LNCaP clone FGC (cell line): Measurements from ENCODE around the gene MED10.
A peak's percentile ranks its signal among the peaks of the same experiment; 100 is the strongest.

Source experiments
- DNase-seq: peaks from one replicate; pipeline ENCODE4 v3.0.0-alpha.2; 2011; ENCODE audit warnings: low read depth
- H3K4me3 ChIP-seq: 2 replicates; pipeline ENCODE4 v1.5.1; 2011; ENCODE audit warnings: mild to moderate bottlenecking, low read depth, low read length, control low read depth
- CTCF ChIP-seq: IDR thresholded peaks from 2 replicates; pipeline ENCODE4 v1.5.1; 2012; ENCODE audit warnings: mild to moderate bottlenecking; ENCODE audit not compliant: control insufficient read depth, insufficient read depth; ENCODE audit errors: extremely low read depth

The MED10 gene

DNA sequence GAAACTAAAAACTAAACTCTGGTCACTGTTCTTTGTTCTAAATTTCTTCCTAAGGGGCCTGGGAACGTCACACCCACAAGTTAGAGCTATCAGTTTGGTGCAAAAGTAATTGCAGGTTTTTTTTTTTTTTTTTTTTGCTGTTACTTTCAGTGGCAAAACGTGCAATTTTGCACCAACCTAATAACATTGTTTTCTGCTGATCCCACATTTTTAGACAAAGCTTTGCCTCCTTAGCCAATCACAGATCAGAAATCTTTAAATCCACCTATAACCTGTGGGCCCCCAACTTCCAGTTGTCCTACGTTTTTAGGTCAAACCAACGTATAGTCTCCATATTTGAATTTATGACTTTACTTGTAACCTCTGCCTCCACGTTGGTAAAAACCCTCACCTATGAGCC lies 11.1 kb upstream of the MED10 start:
- TF ChIP-seq CTCF = no peak
- no peak for DNase-seq
- H3K4me3 ChIP-seq = no peak overlapping the region

- no peak overlapping the region for H3K4me3 ChIP-seq
- no peak for DNase-seq
- no peak for TF ChIP-seq CTCF
Measured at GRCh38 chr5:6387970-6388369, 9.6 kb upstream of the MED10 start.

DNA sequence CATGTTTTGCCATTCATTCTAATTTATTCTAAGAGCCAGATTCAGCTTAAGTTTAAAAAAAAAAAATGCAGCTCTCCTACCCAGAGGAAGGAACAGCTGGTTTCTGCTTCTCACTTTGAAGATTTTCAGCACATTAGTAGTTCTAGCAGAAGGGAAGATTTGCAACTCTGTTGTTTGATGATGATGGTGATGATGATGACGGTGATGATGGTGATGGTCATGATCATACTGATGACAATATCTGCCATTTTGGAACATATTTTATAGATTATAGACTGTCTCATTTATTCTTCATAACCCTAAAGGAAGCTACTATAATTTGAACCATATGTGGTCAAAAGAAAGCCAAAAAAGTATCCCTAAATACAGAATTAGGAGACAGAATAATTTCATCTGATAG lies 7.9 kb upstream of the MED10 start:
- no peak for DNase-seq
- no peak for TF ChIP-seq CTCF
- no peak overlapping the region for H3K4me3 ChIP-seq

DNA sequence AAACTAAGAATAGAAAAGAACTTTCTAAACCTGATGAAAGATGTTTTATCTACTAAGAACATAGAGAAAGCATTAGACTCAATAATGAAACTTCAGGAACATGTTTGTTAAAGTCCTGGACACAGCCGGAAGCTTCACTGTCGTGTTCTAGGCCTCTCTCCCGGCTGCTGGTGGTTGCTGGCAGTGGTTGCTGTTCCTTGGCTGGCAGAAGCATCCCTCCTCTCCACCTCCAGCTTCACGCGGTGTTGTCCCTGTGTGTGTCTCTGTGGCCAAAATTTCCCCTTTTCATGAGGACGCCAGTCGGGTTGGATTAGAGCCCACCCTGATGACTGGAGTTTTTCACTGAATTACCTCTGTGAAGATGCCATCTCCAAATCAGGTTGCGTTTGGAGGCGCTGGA lies 6.5 kb upstream of the MED10 start:
- no peak for DNase-seq
- H3K4me3 ChIP-seq = no peak overlapping the region
- TF ChIP-seq CTCF = no peak

DNA sequence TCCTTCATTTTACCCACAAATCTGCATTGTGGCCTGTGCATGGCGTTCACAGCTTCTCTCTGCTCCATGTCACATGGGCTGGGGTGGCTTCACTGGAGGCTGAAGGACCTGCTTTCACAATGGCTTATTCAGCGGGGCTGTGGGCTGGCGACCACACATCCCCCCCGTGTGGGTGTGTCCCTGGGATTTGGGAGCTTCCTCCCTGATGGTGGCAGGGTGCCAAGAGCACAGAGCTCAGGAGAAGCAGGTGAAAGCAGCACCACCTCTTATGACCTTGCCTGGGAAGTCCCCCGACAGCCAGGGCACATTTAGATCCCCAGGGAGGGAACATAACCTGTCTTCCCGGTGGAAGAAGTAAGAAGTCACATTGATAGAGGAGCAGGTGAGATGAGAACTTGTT lies 5.0 kb upstream of the MED10 start:
- TF ChIP-seq CTCF = no peak
- no peak for DNase-seq
- H3K4me3 ChIP-seq = no peak overlapping the region

GRCh38 chr5:6379246-6379645 lies 899 bp upstream of the MED10 start:
- no peak for DNase-seq
- peak overlapping the region; percentile 95 for H3K4me3 ChIP-seq
- TF ChIP-seq CTCF = no peak

DNA sequence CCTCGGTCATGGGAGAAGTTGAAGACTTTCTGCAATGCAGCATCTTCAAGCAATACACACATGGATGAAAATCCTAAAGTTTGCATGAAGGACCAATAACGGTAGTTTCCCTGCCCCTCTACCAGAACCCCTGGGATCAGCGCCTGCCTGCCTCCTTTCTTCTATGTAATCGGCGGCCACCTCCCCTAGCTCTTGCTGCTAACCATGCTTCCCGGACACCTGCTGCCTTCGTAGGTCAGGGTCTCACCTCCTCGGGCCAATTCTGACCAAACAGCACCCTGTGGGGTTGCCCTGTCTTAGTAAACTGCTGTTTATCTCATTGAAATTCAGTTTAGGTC lies 388 bp upstream of the MED10 start:
- no peak for DNase-seq
- H3K4me3 ChIP-seq = peak overlapping the region; percentile 95
- no peak for TF ChIP-seq CTCF
